ENCODE results near the gene CLK1. TPM values are rescaled to one million over a fixed set of nuclear protein-coding genes. Genes with fewer than 3 reads are reported as not detected.
"Not testable (repeated sequence)": the region's sequence is repeated elsewhere in the genome, so short reads cannot be mapped to it uniquely, and the experiment has no call there.

CLK1 gene
- total and polyA plus RNA-seq, 2 donors (not counting 3 experiments of a cell fraction or from before 2014, with no cell fraction given), result 61.4 to 92.4 TPM

DNA sequence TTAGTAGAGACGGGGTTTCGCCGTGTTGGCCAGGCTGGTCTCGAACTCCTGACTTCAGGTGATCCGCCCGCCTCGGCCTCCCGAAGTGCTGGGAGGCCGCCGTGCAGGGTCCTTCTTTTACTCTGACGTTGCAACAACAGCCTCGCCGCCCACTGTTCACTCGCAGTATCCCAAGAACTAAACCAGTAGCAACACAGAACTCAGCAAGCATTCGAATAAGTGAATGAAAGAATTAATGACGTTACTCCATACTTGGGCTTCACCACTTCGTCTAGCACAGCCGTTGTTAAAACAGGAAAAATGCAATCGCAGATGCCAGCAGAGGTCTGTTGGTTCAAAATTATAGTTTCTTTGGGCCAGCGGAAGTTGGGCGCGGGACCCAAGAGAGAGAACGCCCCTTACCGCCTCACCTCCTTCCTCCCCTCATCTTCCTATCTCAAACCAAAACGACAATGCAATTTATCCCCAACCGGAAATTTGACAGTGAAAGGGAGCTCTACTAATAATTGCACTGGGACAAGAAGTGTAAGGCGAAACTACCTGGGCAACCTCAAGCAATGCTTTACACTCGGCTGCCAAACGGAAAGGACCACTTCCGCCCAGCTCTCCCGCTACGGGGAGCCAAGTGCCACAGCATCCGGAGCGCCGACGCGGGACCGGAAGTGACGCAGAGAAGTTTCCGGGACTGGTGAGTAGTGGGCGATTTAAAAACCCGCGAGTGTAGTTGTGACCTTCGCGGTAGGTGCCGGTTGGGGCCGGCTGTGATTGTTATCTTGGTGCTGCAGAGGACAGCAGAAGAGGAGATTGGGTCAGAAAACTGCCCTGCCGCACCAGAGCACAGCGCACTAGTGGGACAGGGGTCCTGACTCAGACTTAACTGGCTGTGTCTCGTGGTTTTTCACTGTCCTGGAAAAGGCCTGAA, 24.5 kb upstream of the CLK1 start, which contains the start of the genes NIF3L1 and PPIL3:
NIF3L1 (plus strand) TSS at position 668 of the 922 bp plus-strand sequence. CDS start 2,573 bp downstream, outside the sequence.
PPIL3 (minus strand) TSS at position 374 of the 922 bp plus-strand sequence. CDS start 1,462 bp downstream, outside the sequence.
- Histone ChIP-seq H3K27ac (ENCODE audit: insufficient read depth, low read depth, low read length) (peak within 1 kb of the TSS; percentile 91), H3K27me3 (ENCODE audit: control insufficient read depth in 2 of 2, insufficient read depth in 2 of 2, low read length in 2 of 2) (no peaks in the 10 kb centered on the region), H3K79me2 (ENCODE audit: control insufficient read depth, insufficient read depth, low read length) (peaks cover 8% of the 10 kb centered on the region), H3K9me3 (replicated peaks; ENCODE audit: control insufficient read depth, insufficient read depth, low read length) (no peaks in the 10 kb centered on the region), H3K9ac (replicated peaks; ENCODE audit: extremely low read depth, insufficient read depth, low read length) (peak within 1 kb of the TSS; percentile 94), H3K4me1 (ENCODE audit: control insufficient read depth, extremely low read depth, insufficient read depth, low read length) (peaks cover 13% of the 10 kb centered on the region), H2AFZ (ENCODE audit: low read depth, low read length) (peak within 1 kb of the TSS; percentile 83), H3K36me3 (ENCODE audit: control insufficient read depth in 2 of 2, extremely low read depth in 1 of 2, insufficient read depth in 2 of 2, low read length in 2 of 2) (no peaks in the 10 kb centered on the region), H3K4me3 (replicated peaks in 1 of 3; ENCODE audit: insufficient read depth in 1 of 3, low read depth in 1 of 3, low read length in 3 of 3) (peak within 1 kb of the TSS; percentile 24 to 76 (median 63)), H3K4me2 (ENCODE audit: insufficient read depth, low read length) (peak within 1 kb of the TSS; percentile 100), H3K9me1 (replicated peaks; ENCODE audit: control insufficient read depth, extremely low read depth, insufficient read depth, low read length) (no peaks in the 10 kb centered on the region), H4K20me1 (replicated peaks; ENCODE audit: control insufficient read depth, extremely low read depth, insufficient read depth, low read length) (no peaks in the 10 kb centered on the region)
- intact Hi-C loops (cut with micrococcal nuclease), result loop anchor here (1.0 to 2.0 kb wide), 6 partner anchors 12 to 808 kb away; partner anchors contain the start of genes BZW1 and CLK1
- TF ChIP-seq, protein P1, sequence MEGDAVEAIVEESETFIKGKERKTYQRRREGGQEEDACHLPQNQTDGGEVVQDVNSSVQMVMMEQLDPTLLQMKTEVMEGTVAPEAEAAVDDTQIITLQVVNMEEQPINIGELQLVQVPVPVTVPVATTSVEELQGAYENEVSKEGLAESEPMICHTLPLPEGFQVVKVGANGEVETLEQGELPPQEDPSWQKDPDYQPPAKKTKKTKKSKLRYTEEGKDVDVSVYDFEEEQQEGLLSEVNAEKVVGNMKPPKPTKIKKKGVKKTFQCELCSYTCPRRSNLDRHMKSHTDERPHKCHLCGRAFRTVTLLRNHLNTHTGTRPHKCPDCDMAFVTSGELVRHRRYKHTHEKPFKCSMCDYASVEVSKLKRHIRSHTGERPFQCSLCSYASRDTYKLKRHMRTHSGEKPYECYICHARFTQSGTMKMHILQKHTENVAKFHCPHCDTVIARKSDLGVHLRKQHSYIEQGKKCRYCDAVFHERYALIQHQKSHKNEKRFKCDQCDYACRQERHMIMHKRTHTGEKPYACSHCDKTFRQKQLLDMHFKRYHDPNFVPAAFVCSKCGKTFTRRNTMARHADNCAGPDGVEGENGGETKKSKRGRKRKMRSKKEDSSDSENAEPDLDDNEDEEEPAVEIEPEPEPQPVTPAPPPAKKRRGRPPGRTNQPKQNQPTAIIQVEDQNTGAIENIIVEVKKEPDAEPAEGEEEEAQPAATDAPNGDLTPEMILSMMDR (IDR thresholded peaks at IDR 0.05; ENCODE audit: extremely low read depth in 1 of 2, insufficient read depth in 1 of 2, low read depth in 1 of 2, low read length in 2 of 2), result peak in 1 of 2 donors; percentile 11
- peak; percentile 95 for TF ChIP-seq GATA2 (IDR thresholded peaks at IDR 0.05; ENCODE audit: insufficient read depth, insufficient read length, low read depth, low read length)
- peak; percentile 78 for TF ChIP-seq POLR2AphosphoS5 (IDR thresholded peaks at IDR 0.05; ENCODE audit: insufficient read depth, low read depth, low read length)
- TF ChIP-seq EZH2 (IDR thresholded peaks at IDR 0.05; ENCODE audit: borderline replicate concordance, low read depth, low read length, severe bottlenecking), result no peak
- TF ChIP-seq FOS (IDR thresholded peaks at IDR 0.05; ENCODE audit: borderline replicate concordance, insufficient read depth, low read length), result peak; percentile 40
- no peak for TF ChIP-seq MYC (IDR thresholded peaks at IDR 0.05; ENCODE audit: low read depth, low read length)
- TF ChIP-seq, protein P2, sequence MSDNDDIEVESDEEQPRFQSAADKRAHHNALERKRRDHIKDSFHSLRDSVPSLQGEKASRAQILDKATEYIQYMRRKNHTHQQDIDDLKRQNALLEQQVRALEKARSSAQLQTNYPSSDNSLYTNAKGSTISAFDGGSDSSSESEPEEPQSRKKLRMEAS (IDR thresholded peaks at IDR 0.05; ENCODE audit: insufficient read depth, insufficient read length), result peak; percentile 7
- peak; percentile 48 for TF ChIP-seq JUN (IDR thresholded peaks at IDR 0.05; ENCODE audit: borderline replicate concordance, insufficient read depth, insufficient read length, low read depth)
- TF ChIP-seq POLR2A (IDR thresholded peaks at IDR 0.05; ENCODE audit: low read depth, low read length), result peak; percentile 82
- BruUV-seq (replicated peaks), result TSS peak; percentile 82
- FAIRE-seq (peak; percentile 92), DNase-seq (ENCODE audit: low read depth, low spot score) (peak; percentile 96)
- ChIA-PET CTCF (interaction anchor here (1.0 to 1.8 kb wide), 10 partner anchors 9 to 294 kb away, joined by 3 to 8 read pairs (median 4); partner anchors contain the start of genes CASP10 and CLK1), POLR2A (interaction anchor here (1.9 kb wide), 1 partner anchor 25 kb away, joined by 11 read pairs; the partner anchor contains the start of gene CLK1)
- dilution Hi-C loops (cut with MboI; ENCODE audit: extremely low pct_ligation_motif_present, low sequenced_read_pairs), result no loop called here

DNA sequence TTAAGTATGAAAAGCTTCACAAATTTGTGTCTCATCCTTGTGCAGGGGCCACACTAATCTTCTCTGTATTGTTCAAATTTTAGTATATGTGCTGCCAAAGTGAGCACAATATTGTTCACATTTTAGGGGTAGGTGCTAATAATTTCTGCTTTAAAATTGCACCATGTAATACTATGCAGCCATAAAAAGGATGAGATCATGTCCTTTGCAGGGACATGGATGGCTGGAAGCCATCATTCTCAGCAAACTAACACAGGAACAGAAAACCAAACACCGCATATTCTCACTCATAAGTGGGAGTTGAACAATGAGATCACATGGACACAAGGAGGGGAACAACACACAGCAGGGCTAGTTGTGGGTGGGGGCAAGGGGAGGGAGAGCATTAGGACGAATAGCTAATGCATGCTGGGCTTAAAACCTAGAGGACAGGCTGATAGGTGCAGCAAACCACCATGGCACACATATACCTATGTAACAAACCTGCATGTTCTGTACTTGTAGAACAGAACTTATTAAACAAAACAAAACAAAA, 17.3 kb upstream of the CLK1 start:
- DNase-seq (ENCODE audit: low read depth, low spot score); H3K9me3 ChIP-seq (replicated peaks; ENCODE audit: control insufficient read depth, insufficient read depth, low read length); CTCF ChIA-PET; H3K79me2 ChIP-seq (ENCODE audit: control insufficient read depth, insufficient read depth, low read length); H3K36me3 ChIP-seq (ENCODE audit: control insufficient read depth in 2 of 2, extremely low read depth in 1 of 2, insufficient read depth in 2 of 2, low read length in 2 of 2); H3K27ac ChIP-seq (ENCODE audit: insufficient read depth, low read depth, low read length); H3K27me3 ChIP-seq (ENCODE audit: control insufficient read depth in 2 of 2, insufficient read depth in 2 of 2, low read length in 2 of 2); BruUV-seq (replicated peaks); H3K4me2 ChIP-seq (ENCODE audit: insufficient read depth, low read length); H3K4me1 ChIP-seq (ENCODE audit: control insufficient read depth, extremely low read depth, insufficient read depth, low read length); H3K9me1 ChIP-seq (replicated peaks; ENCODE audit: control insufficient read depth, extremely low read depth, insufficient read depth, low read length); H4K20me1 ChIP-seq (replicated peaks; ENCODE audit: control insufficient read depth, extremely low read depth, insufficient read depth, low read length); H2AFZ ChIP-seq (ENCODE audit: low read depth, low read length); H3K4me3 ChIP-seq (replicated peaks in 1 of 3; ENCODE audit: insufficient read depth in 1 of 3, low read depth in 1 of 3, low read length in 3 of 3); POLR2A ChIA-PET; FAIRE-seq; dilution Hi-C loops (cut with MboI; ENCODE audit: extremely low pct_ligation_motif_present, low sequenced_read_pairs); intact Hi-C loops (cut with micrococcal nuclease); H3K9ac ChIP-seq (replicated peaks; ENCODE audit: extremely low read depth, insufficient read depth, low read length): not testable (repeated sequence)

Data from endothelial cell of umbilical vein (primary cell).